Measurements from ENCODE around the gene CTSS.
"Not testable (repeated sequence)": the region's sequence is repeated elsewhere in the genome, so short reads cannot be mapped to it uniquely, and the experiment has no call there.

- TF ChIP-seq, protein P1, sequence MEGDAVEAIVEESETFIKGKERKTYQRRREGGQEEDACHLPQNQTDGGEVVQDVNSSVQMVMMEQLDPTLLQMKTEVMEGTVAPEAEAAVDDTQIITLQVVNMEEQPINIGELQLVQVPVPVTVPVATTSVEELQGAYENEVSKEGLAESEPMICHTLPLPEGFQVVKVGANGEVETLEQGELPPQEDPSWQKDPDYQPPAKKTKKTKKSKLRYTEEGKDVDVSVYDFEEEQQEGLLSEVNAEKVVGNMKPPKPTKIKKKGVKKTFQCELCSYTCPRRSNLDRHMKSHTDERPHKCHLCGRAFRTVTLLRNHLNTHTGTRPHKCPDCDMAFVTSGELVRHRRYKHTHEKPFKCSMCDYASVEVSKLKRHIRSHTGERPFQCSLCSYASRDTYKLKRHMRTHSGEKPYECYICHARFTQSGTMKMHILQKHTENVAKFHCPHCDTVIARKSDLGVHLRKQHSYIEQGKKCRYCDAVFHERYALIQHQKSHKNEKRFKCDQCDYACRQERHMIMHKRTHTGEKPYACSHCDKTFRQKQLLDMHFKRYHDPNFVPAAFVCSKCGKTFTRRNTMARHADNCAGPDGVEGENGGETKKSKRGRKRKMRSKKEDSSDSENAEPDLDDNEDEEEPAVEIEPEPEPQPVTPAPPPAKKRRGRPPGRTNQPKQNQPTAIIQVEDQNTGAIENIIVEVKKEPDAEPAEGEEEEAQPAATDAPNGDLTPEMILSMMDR (conservative IDR thresholded peaks at IDR 0.05; ENCODE audit: low read depth, low read length) = not testable (repeated sequence)
- not testable (repeated sequence) for TF ChIP-seq EZH2 (IDR thresholded peaks at IDR 0.05; ENCODE audit: low read length, unreplicated experiment)
Measured at GRCh38 chr1:150793778-150794177, 28.2 kb upstream of the CTSS start.

Data from PC-3 (cell line).